HUES64 (cell line): ENCODE measurements around the gene STRA6.
A peak's percentile ranks its signal among the peaks of the same experiment; 100 is the strongest.

Experiments
- H3K27ac ChIP-seq: 2 replicates; pipeline ENCODE4 v1.7.0; 2013; ENCODE audit warnings: low read depth, low read length, inconsistent platforms
- H3K27me3 ChIP-seq: 2 replicates; pipeline ENCODE4 v1.6.1; 2013; ENCODE audit warnings: mild to moderate bottlenecking, low read length; ENCODE audit not compliant: insufficient read depth
- H3K36me3 ChIP-seq: 2 replicates; pipeline ENCODE4 v1.6.1; 2013; ENCODE audit warnings: mild to moderate bottlenecking, low read length; ENCODE audit not compliant: insufficient read depth
- H3K4me1 ChIP-seq: 2 replicates; pipeline ENCODE4 v1.6.1; 2013; ENCODE audit warnings: mild to moderate bottlenecking, low read length, moderate library complexity; ENCODE audit not compliant: insufficient read depth
- H3K4me3 ChIP-seq: 2 replicates; pipeline ENCODE4 v1.5.1; 2013; ENCODE audit warnings: mild to moderate bottlenecking, low read length, moderate library complexity
- H3K9ac ChIP-seq: 2 replicates; pipeline ENCODE4 v1.6.1; 2013; ENCODE audit warnings: mild to moderate bottlenecking, low read depth, low read length
- H3K9me3 ChIP-seq: 2 replicates; pipeline ENCODE4 v1.6.1; 2013; ENCODE audit warnings: low read depth, low read length; ENCODE audit not compliant: insufficient read depth
- WGBS: fragments of 150-250, 120-280 bp; methylation state at CpG from one replicate; pipeline ENCODE4 v1.1.7; 2013; ENCODE audit warnings: missing lambda C conversion rate; 5-methylcytosine and 5-hydroxymethylcytosine counted together

Gene STRA6

DNA sequence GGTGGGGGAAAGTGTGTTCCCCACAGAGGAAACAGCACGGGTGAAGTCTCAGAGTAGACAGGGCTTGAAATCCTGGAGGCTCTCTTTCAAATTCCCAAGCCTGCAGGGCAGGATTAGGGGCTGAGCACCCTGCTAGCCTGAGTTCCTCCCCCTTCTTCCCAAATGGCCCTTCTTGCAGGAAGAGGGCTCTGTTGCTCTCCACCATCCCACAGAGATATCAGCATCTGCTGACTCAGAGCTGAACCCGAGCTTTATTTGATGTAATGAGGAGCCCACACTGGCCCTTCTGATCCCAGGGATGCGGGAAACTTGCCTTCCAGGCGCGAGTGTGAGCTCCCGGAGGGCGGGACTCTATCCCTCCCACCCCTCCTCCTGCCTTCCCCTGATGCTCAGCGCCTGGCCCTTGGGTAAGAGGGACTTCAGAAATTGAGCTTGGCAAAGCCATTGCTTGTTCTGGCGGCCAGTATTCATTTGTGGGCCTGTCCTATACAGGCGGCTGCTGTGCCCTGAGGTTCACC lies 1.4 kb upstream of the STRA6 start:
- H3K36me3 ChIP-seq: no peaks in the 10 kb centered on the region
- H3K9me3 ChIP-seq: no peaks in the 10 kb centered on the region
- peak overlapping the region; percentile 62 for H3K4me3 ChIP-seq
- no peaks in the 10 kb centered on the region for H3K27me3 ChIP-seq
- 8% methylated on average over 10 of the region's 10 CpGs for WGBS
- peaks cover 54% of the 10 kb centered on the region for H3K4me1 ChIP-seq
- H3K27ac ChIP-seq: peak overlapping the region; percentile 90
- H3K9ac ChIP-seq: peak overlapping the region; percentile 71; the same call in 1 of the 2 replicates

DNA sequence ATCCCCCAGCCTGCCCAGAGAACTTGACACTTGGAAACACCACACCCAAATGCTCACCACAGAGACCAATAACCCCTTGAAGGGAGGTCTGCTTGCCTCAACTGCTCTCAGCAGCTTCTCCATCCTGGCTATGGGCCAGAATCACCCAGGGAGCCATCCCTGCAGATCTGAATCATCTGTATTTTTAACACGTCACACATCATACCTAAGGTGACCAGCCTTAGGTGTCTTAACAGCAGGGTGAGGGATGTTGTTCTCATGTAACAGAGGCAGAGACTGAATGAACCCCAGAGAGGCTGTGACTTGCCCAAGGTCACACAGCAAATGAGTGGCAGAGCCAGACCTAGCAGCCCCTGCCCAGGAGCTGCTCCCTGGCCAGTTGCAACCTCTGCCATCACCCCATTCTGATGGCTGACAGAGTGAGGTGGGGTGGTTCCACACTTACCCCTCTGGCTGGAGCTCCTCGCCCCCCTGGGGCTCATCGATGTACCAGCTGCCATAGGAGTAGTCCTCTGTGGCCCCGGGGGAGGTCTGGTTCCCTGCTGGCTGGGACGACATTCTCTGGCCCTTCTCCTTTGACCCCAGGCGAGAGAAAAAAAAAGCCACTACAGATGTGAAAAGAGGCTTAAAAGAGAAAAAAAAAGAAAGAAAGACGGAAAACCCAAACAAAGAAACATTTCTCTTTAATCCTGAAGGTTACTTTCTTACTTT lies 722 bp downstream of the STRA6 start:
- Histone ChIP-seq H3K36me3 (no peaks in the 10 kb centered on the region), H3K27ac (peak overlapping the region; percentile 90), H3K9me3 (no peaks in the 10 kb centered on the region), H3K9ac (peak overlapping the region; percentile 56; the same call in 1 of the 2 replicates), H3K27me3 (no peaks in the 10 kb centered on the region), H3K4me3 (peak overlapping the region; percentile 62), H3K4me1 (peaks cover 43% of the 10 kb centered on the region)
- 39% methylated on average over 7 of the region's 7 CpGs for WGBS

DNA sequence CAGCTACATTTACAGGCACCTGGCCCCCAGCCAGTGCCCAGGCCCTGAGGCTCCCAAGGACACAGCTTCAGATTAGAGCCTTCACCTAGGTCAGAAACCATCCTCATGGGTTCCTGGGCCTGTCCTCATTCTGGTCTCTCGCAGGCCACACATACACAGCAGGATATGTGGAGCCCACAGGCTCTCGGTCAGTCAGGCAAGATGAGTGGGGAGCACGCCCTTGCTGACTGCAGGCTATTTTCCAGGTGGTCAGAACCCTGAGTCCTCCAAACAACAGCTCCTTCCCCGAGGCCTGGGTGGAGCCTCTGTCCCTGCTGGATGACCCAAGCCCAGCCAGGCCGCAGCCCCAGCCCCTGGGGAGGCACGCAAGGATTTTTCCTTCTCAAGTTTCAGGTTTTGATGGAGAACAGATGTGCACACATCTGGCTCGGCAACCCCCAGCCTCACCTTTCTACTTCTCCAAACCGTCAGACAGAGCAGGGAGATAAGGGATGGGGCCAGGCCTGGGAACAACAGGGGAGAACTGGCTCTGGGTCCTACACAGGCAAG lies 1.6 kb downstream of the STRA6 start:
- no peaks in the 10 kb centered on the region for H3K36me3 ChIP-seq
- no peak overlapping the region for H3K9ac ChIP-seq
- no peaks in the 10 kb centered on the region for H3K27me3 ChIP-seq
- peaks cover 43% of the 10 kb centered on the region for H3K4me1 ChIP-seq
- WGBS: 68% methylated on average over 8 of the region's 8 CpGs
- peak overlapping the region; percentile 6; the same call in 1 of the 2 replicates for H3K4me3 ChIP-seq
- H3K9me3 ChIP-seq: no peaks in the 10 kb centered on the region
- no peak overlapping the region for H3K27ac ChIP-seq

DNA sequence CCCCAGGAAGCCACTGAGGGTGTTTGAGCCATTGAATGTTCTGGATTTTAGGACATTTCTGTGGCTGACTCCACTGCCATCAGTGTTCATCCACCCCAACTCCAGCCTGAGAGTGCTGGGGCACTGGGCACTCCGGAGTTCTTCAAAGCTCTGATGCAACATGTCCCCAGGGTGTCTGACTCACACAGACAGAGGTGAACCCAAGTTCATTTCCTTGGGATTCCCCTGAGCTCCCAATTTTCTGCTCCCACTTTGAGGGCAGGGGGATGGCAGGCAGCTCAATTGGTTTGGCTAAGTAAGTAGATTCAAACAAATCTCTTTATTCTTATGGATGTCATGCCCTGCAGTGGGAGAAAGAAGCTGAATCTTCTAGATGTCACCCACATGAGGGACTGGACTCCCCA lies 2.2 kb downstream of the STRA6 start:
- Histone ChIP-seq H3K9me3 (no peaks in the 10 kb centered on the region), H3K4me1 (peaks cover 43% of the 10 kb centered on the region), H3K9ac (no peak overlapping the region), H3K27ac (no peak overlapping the region), H3K4me3 (peak overlapping the region; percentile 6; the same call in 1 of the 2 replicates), H3K36me3 (no peaks in the 10 kb centered on the region), H3K27me3 (no peaks in the 10 kb centered on the region)
- WGBS: 53% methylated on average over 1 of the region's 1 CpG

DNA sequence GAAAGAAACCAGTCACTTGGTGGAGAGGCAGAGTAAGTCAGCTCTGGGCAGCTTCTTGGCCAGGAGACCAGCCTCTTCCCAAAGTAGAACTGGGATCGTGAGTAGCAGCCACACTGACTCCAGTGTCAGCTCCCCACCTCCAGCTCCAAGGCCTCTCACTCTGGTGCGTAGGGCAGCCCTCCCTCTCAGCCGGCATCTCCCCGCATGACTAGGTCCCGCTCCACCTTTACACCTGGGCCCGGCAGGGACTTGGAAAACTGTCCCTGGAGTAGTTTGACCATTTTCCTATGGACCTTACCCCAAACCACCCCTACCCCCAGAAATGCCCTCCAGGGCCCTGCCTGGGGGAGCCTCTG lies 3.3 kb downstream of the STRA6 start:
- Histone ChIP-seq H3K27ac (no peak overlapping the region), H3K4me3 (no peak overlapping the region), H3K9ac (no peak overlapping the region), H3K27me3 (no peaks in the 10 kb centered on the region), H3K9me3 (no peaks in the 10 kb centered on the region), H3K36me3 (no peaks in the 10 kb centered on the region), H3K4me1 (peaks cover 37% of the 10 kb centered on the region)
- 91% methylated on average over 6 of the region's 6 CpGs for WGBS

DNA sequence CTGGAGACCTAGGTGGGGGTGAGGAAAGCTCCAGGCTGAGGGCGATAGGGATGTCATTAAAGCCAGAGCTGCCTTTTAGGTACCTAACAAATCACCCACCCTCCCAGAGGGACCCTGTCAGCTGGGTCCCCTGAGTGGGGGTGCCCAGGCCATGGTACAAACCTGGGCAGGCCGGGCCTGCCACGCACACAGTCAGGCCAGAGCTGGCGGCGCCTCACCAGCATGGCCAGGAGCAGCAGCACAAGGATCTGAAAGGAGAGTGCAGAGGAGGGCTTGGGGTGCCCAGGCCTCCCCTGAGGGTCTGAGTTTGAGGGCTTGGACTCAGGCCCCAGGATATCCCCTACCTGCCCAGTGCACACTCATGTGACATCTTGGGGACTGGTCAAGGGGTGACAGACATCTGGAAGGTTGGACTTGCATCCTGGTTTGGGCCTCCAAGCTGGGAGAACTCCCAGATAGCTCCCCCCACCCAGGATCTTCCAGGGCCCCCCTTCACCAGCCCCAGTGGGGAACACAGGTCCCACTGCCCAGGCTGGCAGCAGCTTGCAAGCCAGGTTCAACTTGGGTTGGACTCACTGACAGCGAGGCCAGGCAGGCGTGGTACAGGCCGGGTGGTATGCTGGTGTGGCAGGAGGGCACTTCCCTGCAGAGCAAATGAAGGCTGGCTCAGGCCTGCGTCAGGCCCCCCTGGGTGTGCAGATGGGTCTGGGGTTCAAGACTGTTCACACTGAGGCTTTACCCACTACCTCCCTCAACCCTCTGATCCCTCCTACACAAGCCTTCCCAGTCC lies 5.2 kb downstream of the STRA6 start:
- Histone ChIP-seq H3K9me3 (no peaks in the 10 kb centered on the region), H3K36me3 (no peaks in the 10 kb centered on the region), H3K4me1 (peaks cover 21% of the 10 kb centered on the region), H3K27ac (no peak overlapping the region), H3K27me3 (no peaks in the 10 kb centered on the region), H3K4me3 (no peak overlapping the region), H3K9ac (no peak overlapping the region)
- 95% methylated on average over 8 of the region's 9 CpGs for WGBS

DNA sequence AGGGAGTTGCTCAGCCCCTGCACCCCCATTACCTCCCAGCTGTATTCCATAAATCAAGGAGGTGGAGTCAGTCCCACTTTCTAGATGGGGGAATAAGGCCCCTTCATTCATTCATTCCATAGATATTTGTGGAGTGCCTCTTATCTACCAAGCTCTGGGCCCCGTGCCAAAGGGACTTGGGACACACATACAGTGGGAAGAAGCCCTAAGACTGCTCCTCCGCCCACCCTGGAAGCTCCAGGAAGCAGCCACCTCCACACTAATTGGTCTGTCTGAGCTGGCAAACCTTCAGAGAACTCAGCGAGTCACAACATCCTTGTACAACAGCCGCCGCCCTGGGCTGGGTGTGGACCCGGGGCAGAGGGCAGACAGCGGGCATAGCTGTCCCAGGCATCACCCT lies 6.4 kb downstream of the STRA6 start:
- no peak overlapping the region for H3K9ac ChIP-seq
- no peaks in the 10 kb centered on the region for H3K36me3 ChIP-seq
- H3K4me1 ChIP-seq: peaks cover 9% of the 10 kb centered on the region
- no peaks in the 10 kb centered on the region for H3K27me3 ChIP-seq
- WGBS: 94% methylated on average over 7 of the region's 7 CpGs
- H3K27ac ChIP-seq: no peak overlapping the region
- no peaks in the 10 kb centered on the region for H3K9me3 ChIP-seq
- H3K4me3 ChIP-seq: no peak overlapping the region

DNA sequence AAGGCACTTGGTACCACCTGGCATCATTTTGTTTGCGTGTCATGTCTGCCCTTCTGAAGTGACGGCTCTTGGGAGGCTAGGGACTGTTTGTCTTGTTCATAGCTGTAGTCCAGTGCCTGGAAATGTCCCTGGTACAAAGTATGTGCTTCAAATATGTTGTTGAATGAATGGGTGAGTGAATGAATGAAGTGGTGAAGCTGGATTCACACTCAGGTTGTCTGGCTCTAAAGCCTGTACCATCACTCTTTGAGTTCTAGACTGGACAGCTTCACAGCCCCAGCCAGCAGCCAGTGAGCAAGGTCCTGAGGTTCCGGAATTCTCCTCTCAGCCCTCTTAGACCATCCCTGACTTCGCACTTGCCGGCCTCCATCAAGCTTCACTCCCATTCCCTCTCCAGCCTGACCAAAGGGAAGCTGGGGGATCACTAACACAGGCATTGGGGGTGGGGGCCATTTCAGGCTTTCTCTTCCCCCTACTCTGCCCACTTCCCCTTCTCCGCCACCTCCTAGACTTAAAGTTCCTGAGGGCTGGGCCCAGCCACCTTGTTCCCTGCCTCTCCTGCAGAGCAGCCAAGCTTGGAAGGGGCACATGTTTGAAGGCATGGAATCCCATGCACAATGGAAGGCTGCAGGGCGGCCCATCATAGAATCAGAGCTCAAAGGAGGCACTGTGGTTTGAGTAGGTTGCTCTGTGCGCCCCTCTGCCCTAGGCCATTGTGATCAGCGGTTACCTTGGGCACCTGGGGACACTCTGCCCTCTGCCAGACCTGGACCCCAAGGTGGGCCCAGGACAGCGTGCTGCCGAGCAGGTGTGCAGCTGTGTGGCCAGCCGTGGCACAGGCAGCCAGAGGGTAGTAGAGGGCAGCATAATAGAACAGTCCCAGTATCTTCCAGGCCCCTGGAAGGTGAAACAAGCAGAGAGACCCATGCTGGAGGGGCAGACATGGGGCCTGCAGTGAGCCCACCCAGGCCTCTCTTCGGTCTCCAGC lies 7.7 kb downstream of the STRA6 start:
- H3K4me3 ChIP-seq: no peak overlapping the region
- H3K9me3 ChIP-seq: no peaks in the 10 kb centered on the region
- H3K9ac ChIP-seq: no peak overlapping the region
- no peak overlapping the region for H3K27ac ChIP-seq
- H3K27me3 ChIP-seq: no peaks in the 10 kb centered on the region
- H3K36me3 ChIP-seq: no peaks in the 10 kb centered on the region
- 94% methylated on average over 13 of the region's 13 CpGs for WGBS
- H3K4me1 ChIP-seq: no peaks in the 10 kb centered on the region

DNA sequence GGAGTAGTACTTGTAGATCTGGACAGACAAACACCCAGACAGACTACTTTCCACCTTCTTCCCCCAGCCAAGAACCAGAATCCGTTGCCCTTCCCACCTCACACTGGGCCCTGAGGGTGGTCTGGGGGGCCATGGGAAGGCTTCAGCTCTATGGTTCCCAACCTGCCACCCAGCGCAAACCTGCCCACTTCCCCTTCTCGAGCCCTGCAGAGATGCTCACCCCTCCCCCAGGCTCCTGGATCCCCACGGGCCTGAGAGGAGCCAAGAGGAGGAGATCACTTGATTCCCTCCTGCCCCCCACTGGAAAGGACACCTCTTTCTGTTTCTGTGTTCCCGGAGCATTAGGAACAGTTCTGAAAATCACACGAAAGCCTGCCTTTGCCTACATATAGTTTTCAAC lies 8.7 kb downstream of the STRA6 start:
- Histone ChIP-seq H3K9me3 (no peaks in the 10 kb centered on the region), H3K4me3 (no peak overlapping the region), H3K27me3 (no peaks in the 10 kb centered on the region), H3K27ac (no peak overlapping the region), H3K36me3 (no peaks in the 10 kb centered on the region), H3K9ac (no peak overlapping the region), H3K4me1 (no peaks in the 10 kb centered on the region)
- WGBS: 83% methylated on average over 6 of the region's 6 CpGs

DNA sequence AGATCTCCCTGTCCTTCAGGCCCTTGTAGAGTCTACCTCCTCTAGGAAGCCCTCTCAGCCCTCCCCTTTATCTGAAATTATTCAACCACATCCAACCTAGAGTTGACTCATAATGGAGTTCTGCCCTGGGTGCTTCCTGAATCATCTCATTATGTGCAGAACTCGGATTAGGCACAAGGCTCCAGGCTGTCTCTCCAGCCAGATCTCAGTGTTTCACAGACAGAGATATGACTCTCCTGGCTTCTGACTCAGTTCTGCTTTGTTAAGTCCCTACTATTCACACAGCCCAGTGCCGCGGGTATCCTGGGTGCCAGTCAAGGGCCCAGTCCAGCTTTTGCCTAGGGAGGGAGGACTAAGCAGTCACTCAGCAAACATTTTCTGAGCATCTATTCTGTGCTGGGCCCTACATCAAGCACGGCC lies 9.3 kb downstream of the STRA6 start:
- H3K4me1 ChIP-seq: no peaks in the 10 kb centered on the region
- no peaks in the 10 kb centered on the region for H3K36me3 ChIP-seq
- no peaks in the 10 kb centered on the region for H3K27me3 ChIP-seq
- H3K9ac ChIP-seq: no peak overlapping the region
- H3K9me3 ChIP-seq: no peaks in the 10 kb centered on the region
- no peak overlapping the region for H3K4me3 ChIP-seq
- 84% methylated on average over 4 of the region's 4 CpGs for WGBS
- no peak overlapping the region for H3K27ac ChIP-seq
